DND-41 (cell line): ENCODE data around the gene SNAPIN.
A peak's percentile ranks its signal among the peaks of the same experiment; 100 is the strongest.

ENCODE experiments used
- ATAC-seq: fragments of 200-7000 bp; cut with Tn5 transposase; 3 replicates; pipeline ENCODE4 v1.9.1; 2021; ENCODE audit warnings: low read depth; ENCODE audit not compliant: insufficient read depth
- DNase-seq: peaks from one replicate; pipeline ENCODE4 v3.0.0-alpha.2; 2020
- H2AFZ ChIP-seq: 2 replicates; pipeline ENCODE4 v1.6.0; 2012; ENCODE audit warnings: low read depth, low read length
- H3K27ac ChIP-seq: 2 replicates; pipeline ENCODE4 v1.5.1; 2012; ENCODE audit warnings: low read length, inconsistent platforms
- H3K27me3 ChIP-seq: fragments of 200-600 bp; sonication (generic); 2 replicates; pipeline ENCODE4 v1.6.0; 2012; ENCODE audit warnings: low read length, mild to moderate bottlenecking, inconsistent platforms; ENCODE audit not compliant: insufficient read depth, poor library complexity
- H3K36me3 ChIP-seq: 2 replicates; pipeline ENCODE4 v1.5.1; 2012; ENCODE audit warnings: low read length, inconsistent platforms; ENCODE audit not compliant: insufficient read depth
- H3K4me1 ChIP-seq: 2 replicates; pipeline ENCODE4 v1.5.1; 2012; ENCODE audit warnings: mild to moderate bottlenecking, low read length; ENCODE audit not compliant: insufficient read depth
- H3K4me2 ChIP-seq: 2 replicates; pipeline ENCODE4 v1.6.0; 2012; ENCODE audit warnings: mild to moderate bottlenecking, moderate library complexity, low read length, inconsistent platforms; ENCODE audit not compliant: insufficient read depth
- H3K4me3 ChIP-seq, 2 experiments: fragments of 200-600 bp in 1 of 2; shearing (Covaris generic) in 1 of 2; 2 replicates each; pipeline ENCODE4 v1.5.1; 2012 to 2016; ENCODE audit warnings: inconsistent platforms in 2 of 2, low read length in 2 of 2, mild to moderate bottlenecking in 2 of 2, low read depth in 1 of 2, moderate library complexity in 1 of 2
- H3K79me2 ChIP-seq: 2 replicates; pipeline ENCODE4 v1.6.0; 2012; ENCODE audit warnings: low read length, inconsistent platforms; ENCODE audit not compliant: insufficient read depth
- H3K9ac ChIP-seq: 2 replicates; pipeline ENCODE4 v1.6.0; 2012; ENCODE audit warnings: low read depth, mild to moderate bottlenecking, inconsistent platforms, low read length, moderate library complexity
- H3K9me3 ChIP-seq: 2 replicates; pipeline ENCODE4 v1.5.1; 2012; ENCODE audit warnings: low read length, moderate library complexity, mild to moderate bottlenecking, inconsistent platforms; ENCODE audit not compliant: insufficient read depth, severe bottlenecking
- H4K20me1 ChIP-seq: 2 replicates; pipeline ENCODE4 v1.6.0; 2012; ENCODE audit warnings: low read length; ENCODE audit not compliant: insufficient read depth
- CTCF ChIP-seq: IDR thresholded peaks from 2 replicates; pipeline ENCODE4 v1.5.1; 2012; ENCODE audit warnings: borderline replicate concordance, low read length, moderate library complexity, mild to moderate bottlenecking; ENCODE audit not compliant: poor library complexity, severe bottlenecking; ENCODE audit errors: extremely low read depth
- EZH2 ChIP-seq: IDR thresholded peaks from 3 replicates; pipeline ENCODE4 v1.6.1; 2012; ENCODE audit warnings: borderline replicate concordance, low read depth, mild to moderate bottlenecking, moderate library complexity, low read length, inconsistent platforms; ENCODE audit not compliant: severe bottlenecking

Gene SNAPIN

GRCh38 chr1:153659175-153659534, 652 bp downstream of the SNAPIN start:
- ATAC-seq (no peak), DNase-seq (no peak)
- Histone ChIP-seq H3K79me2 (peaks cover 17% of the 10 kb centered on the region), H2AFZ (peak overlapping the region; percentile 93), H3K27me3 (no peaks in the 10 kb centered on the region), H3K36me3 (peaks cover 40% of the 10 kb centered on the region), H3K27ac (peak overlapping the region; percentile 90), H3K4me3 (peak overlapping the region; percentile 67 to 85), H3K4me1 (peaks cover 28% of the 10 kb centered on the region), H4K20me1 (peaks cover 5% of the 10 kb centered on the region; the same call in 1 of the 2 replicates), H3K9ac (peak overlapping the region; percentile 79), H3K9me3 (no peaks in the 10 kb centered on the region), H3K4me2 (peak overlapping the region; percentile 70)
- TF ChIP-seq CTCF (no peak), EZH2 (no peak)

GRCh38 chr1:153659656-153660055, 1.2 kb downstream of the SNAPIN start:
- H3K36me3 ChIP-seq, result peaks cover 45% of the 10 kb centered on the region
- TF ChIP-seq CTCF (no peak), EZH2 (no peak)
- H3K9me3 ChIP-seq, result no peaks in the 10 kb centered on the region
- no peak overlapping the region for H2AFZ ChIP-seq
- ATAC-seq, result no peak
- peaks cover 5% of the 10 kb centered on the region; the same call in 1 of the 2 replicates for H4K20me1 ChIP-seq
- DNase-seq, result no peak
- H3K9ac ChIP-seq, result peak overlapping the region; percentile 79
- peak overlapping the region; percentile 67 to 85; a peak in 3 of 4 replicates for H3K4me3 ChIP-seq
- H3K79me2 ChIP-seq, result peaks cover 20% of the 10 kb centered on the region
- H3K27ac ChIP-seq, result no peak overlapping the region; the same call in 1 of the 2 replicates
- peak overlapping the region; percentile 70 for H3K4me2 ChIP-seq
- H3K27me3 ChIP-seq, result no peaks in the 10 kb centered on the region
- H3K4me1 ChIP-seq, result peaks cover 28% of the 10 kb centered on the region

GRCh38 chr1:153661111-153661708, 2.7 kb downstream of the SNAPIN start:
- Histone ChIP-seq H2AFZ (no peak overlapping the region), H3K9ac (no peak overlapping the region), H3K27ac (no peak overlapping the region), H3K79me2 (peaks cover 31% of the 10 kb centered on the region), H4K20me1 (peaks cover 5% of the 10 kb centered on the region; the same call in 1 of the 2 replicates), H3K4me3 (no peak overlapping the region), H3K4me1 (peaks cover 28% of the 10 kb centered on the region), H3K27me3 (no peaks in the 10 kb centered on the region), H3K9me3 (no peaks in the 10 kb centered on the region), H3K4me2 (no peak overlapping the region), H3K36me3 (peaks cover 61% of the 10 kb centered on the region)
- no peak for DNase-seq
- no peak for TF ChIP-seq EZH2
- no peak for TF ChIP-seq CTCF
- no peak for ATAC-seq
